Measurements from ENCODE around the gene DAG1.

- TF ChIP-seq CTCF (IDR thresholded peaks at IDR 0.05; ENCODE audit: poor library complexity), result no peak
- no peak for TF ChIP-seq EZH2phosphoT487 (IDR thresholded peaks at IDR 0.05; ENCODE audit: low read depth, severe bottlenecking, unreplicated experiment)
- TF ChIP-seq EZH2 (IDR thresholded peaks at IDR 0.05; ENCODE audit: borderline replicate concordance), result no peak
Observed at GRCh38 chr3:49498648-49499047, 28.6 kb downstream of the DAG1 start.

Measured in hepatocyte (in vitro differentiated cells).